IPS-18a (cell line): ENCODE data around the gene SESN1.

Source experiments
- H3K27ac ChIP-seq: one replicate; pipeline ENCODE4 v1.5.1; 2013; ENCODE audit warnings: low read length
- H3K27me3 ChIP-seq: one replicate; pipeline ENCODE4 v1.6.1; 2013; ENCODE audit warnings: mild to moderate bottlenecking, low read length; ENCODE audit not compliant: control insufficient read depth, insufficient read depth
- H3K36me3 ChIP-seq: one replicate; pipeline ENCODE4 v1.6.1; 2013; ENCODE audit warnings: low read depth, low read length; ENCODE audit not compliant: control insufficient read depth
- H3K4me1 ChIP-seq: one replicate; pipeline ENCODE4 v1.6.1; 2013; ENCODE audit warnings: low read depth, low read length; ENCODE audit not compliant: control insufficient read depth
- H3K4me3 ChIP-seq: one replicate; pipeline ENCODE4 v1.5.1; 2013; ENCODE audit warnings: low read length
- H3K9ac ChIP-seq: one replicate; pipeline ENCODE4 v1.6.1; 2013; ENCODE audit warnings: mild to moderate bottlenecking, low read length, moderate library complexity
- H3K9me3 ChIP-seq: one replicate; pipeline ENCODE4 v1.6.1; 2013; ENCODE audit warnings: low read depth, low read length; ENCODE audit not compliant: control insufficient read depth

Gene SESN1

GRCh38 chr6:109024368-109024767, 70.3 kb downstream of the SESN1 start:
- H3K9ac ChIP-seq, result no peak overlapping the region
- H3K36me3 ChIP-seq, result no peaks in the 10 kb centered on the region
- H3K27ac ChIP-seq, result no peak overlapping the region
- peaks cover 5% of the 10 kb centered on the region for H3K4me1 ChIP-seq
- no peak overlapping the region for H3K4me3 ChIP-seq
- no peaks in the 10 kb centered on the region for H3K9me3 ChIP-seq
- no peaks in the 10 kb centered on the region for H3K27me3 ChIP-seq

- H3K9me3 ChIP-seq, result no peaks in the 10 kb centered on the region
- no peak overlapping the region for H3K9ac ChIP-seq
- H3K27ac ChIP-seq, result no peak overlapping the region
- H3K36me3 ChIP-seq, result no peaks in the 10 kb centered on the region
- no peaks in the 10 kb centered on the region for H3K27me3 ChIP-seq
- H3K4me3 ChIP-seq, result no peak overlapping the region
- peaks cover 5% of the 10 kb centered on the region for H3K4me1 ChIP-seq
These were observed 71.2 kb downstream of the SESN1 start for GRCh38 chr6:109023356-109023925.

GRCh38 chr6:109021870-109022269, 72.8 kb downstream of the SESN1 start:
- Histone ChIP-seq H3K4me1 (peaks cover 5% of the 10 kb centered on the region), H3K9ac (no peak overlapping the region), H3K4me3 (no peak overlapping the region), H3K27ac (no peak overlapping the region), H3K9me3 (no peaks in the 10 kb centered on the region), H3K36me3 (no peaks in the 10 kb centered on the region), H3K27me3 (no peaks in the 10 kb centered on the region)

- Histone ChIP-seq H3K4me1 (peaks cover 5% of the 10 kb centered on the region), H3K9me3 (no peaks in the 10 kb centered on the region), H3K4me3 (no peak overlapping the region), H3K9ac (no peak overlapping the region), H3K36me3 (no peaks in the 10 kb centered on the region), H3K27me3 (no peaks in the 10 kb centered on the region), H3K27ac (no peak overlapping the region)
These were observed 74.7 kb downstream of the SESN1 start for GRCh38 chr6:109019911-109020310.

- Histone ChIP-seq H3K9ac (no peak overlapping the region), H3K36me3 (no peaks in the 10 kb centered on the region), H3K27ac (no peak overlapping the region), H3K4me1 (peaks cover 5% of the 10 kb centered on the region), H3K4me3 (no peak overlapping the region), H3K27me3 (no peaks in the 10 kb centered on the region), H3K9me3 (no peaks in the 10 kb centered on the region)
These were observed 79.5 kb downstream of the SESN1 start for GRCh38 chr6:109015176-109015575.

- no peak overlapping the region for H3K9ac ChIP-seq
- H3K27ac ChIP-seq, result no peak overlapping the region
These were observed 80.0 kb downstream of the SESN1 start for GRCh38 chr6:109014606-109015005.

GRCh38 chr6:109013656-109014305, 80.9 kb downstream of the SESN1 start:
- Histone ChIP-seq H3K9ac (no peak overlapping the region), H3K9me3 (no peaks in the 10 kb centered on the region), H3K4me1 (no peaks in the 10 kb centered on the region), H3K4me3 (no peak overlapping the region), H3K27ac (no peak overlapping the region), H3K36me3 (no peaks in the 10 kb centered on the region), H3K27me3 (no peaks in the 10 kb centered on the region)

More at GRCh38 chr6:109014606-109015005, 80.0 kb downstream of the SESN1 start:
- Histone ChIP-seq H3K4me1 (no peaks in the 10 kb centered on the region), H3K9me3 (no peaks in the 10 kb centered on the region), H3K27me3 (no peaks in the 10 kb centered on the region), H3K4me3 (no peak overlapping the region), H3K36me3 (no peaks in the 10 kb centered on the region)

GRCh38 chr6:109010705-109011102, 83.9 kb downstream of the SESN1 start:
- Histone ChIP-seq H3K4me3 (no peak overlapping the region), H3K27ac (no peak overlapping the region), H3K9ac (no peak overlapping the region)

GRCh38 chr6:109009962-109010704, 84.5 kb downstream of the SESN1 start:
- Histone ChIP-seq H3K27me3 (peaks cover 6% of the 10 kb centered on the region), H3K4me1 (peaks cover 19% of the 10 kb centered on the region), H3K27ac (no peak overlapping the region), H3K36me3 (no peaks in the 10 kb centered on the region), H3K9me3 (no peaks in the 10 kb centered on the region), H3K9ac (peak overlapping the region; percentile 64), H3K4me3 (peak overlapping the region; percentile 71)

More at GRCh38 chr6:109010705-109011102, 83.9 kb downstream of the SESN1 start:
- peaks cover 19% of the 10 kb centered on the region for H3K4me1 ChIP-seq
- H3K36me3 ChIP-seq, result no peaks in the 10 kb centered on the region
- no peaks in the 10 kb centered on the region for H3K9me3 ChIP-seq
- peaks cover 6% of the 10 kb centered on the region for H3K27me3 ChIP-seq

GRCh38 chr6:109009236-109009961, 85.2 kb downstream of the SESN1 start:
- H3K4me3 ChIP-seq, result peak overlapping the region; percentile 71
- H3K27ac ChIP-seq, result no peak overlapping the region
- peak overlapping the region; percentile 73 for H3K9ac ChIP-seq

GRCh38 chr6:109008537-109009235, 86.0 kb downstream of the SESN1 start:
- peaks cover 6% of the 10 kb centered on the region for H3K27me3 ChIP-seq
- H3K9ac ChIP-seq, result peak overlapping the region; percentile 73
- H3K36me3 ChIP-seq, result no peaks in the 10 kb centered on the region
- no peak overlapping the region for H3K27ac ChIP-seq
- H3K9me3 ChIP-seq, result no peaks in the 10 kb centered on the region
- H3K4me1 ChIP-seq, result peaks cover 19% of the 10 kb centered on the region
- peak overlapping the region; percentile 71 for H3K4me3 ChIP-seq

More at GRCh38 chr6:109009236-109009961, 85.2 kb downstream of the SESN1 start:
- Histone ChIP-seq H3K4me1 (peaks cover 19% of the 10 kb centered on the region), H3K9me3 (no peaks in the 10 kb centered on the region), H3K36me3 (no peaks in the 10 kb centered on the region), H3K27me3 (peaks cover 6% of the 10 kb centered on the region)
